Measurements from ENCODE around the gene NOP58.
"Not testable (repeated sequence)": the region's sequence is repeated elsewhere in the genome, so short reads cannot be mapped to it uniquely, and the experiment has no call there.

Gene NOP58

GRCh38 chr2:202265467-202266277 is at the start of gene NOP58:
Gene NOP58, plus strand, starts transcription at chr2:202265763. Its CDS starts 179 bp downstream, at chr2:202265942.
- DNase-seq, result peak; percentile 76

- DNase-seq, result no peak
Observed at GRCh38 chr2:202221873-202222272, 43.7 kb upstream of the NOP58 start.

- peak; percentile 4 for DNase-seq
Observed at GRCh38 chr2:202237787-202238233, 27.8 kb upstream of the NOP58 start.

GRCh38 chr2:202238234-202239197 is 27.0 kb upstream of the NOP58 start, which contains the start of gene SUMO1:
Gene SUMO1, minus strand, starts transcription at chr2:202238597. Its CDS starts 146 bp downstream, at chr2:202238451.
- peak; percentile 59 for DNase-seq

GRCh38 chr2:202247710-202248109 is 17.9 kb upstream of the NOP58 start:
- DNase-seq, result not testable (repeated sequence)

GRCh38 chr2:202249521-202250253 is 15.9 kb upstream of the NOP58 start:
- no peak for DNase-seq

GRCh38 chr2:202251494-202251893 is 14.1 kb upstream of the NOP58 start:
- DNase-seq, result no peak

- DNase-seq, result no peak
Observed at GRCh38 chr2:202261531-202261930, 4.0 kb upstream of the NOP58 start.

GRCh38 chr2:202267495-202267894 is 1.9 kb downstream of the NOP58 start:
- no peak for DNase-seq

GRCh38 chr2:202269585-202269984 is 4.0 kb downstream of the NOP58 start:
- peak; percentile 1 for DNase-seq

- DNase-seq, result no peak
Observed at GRCh38 chr2:202270487-202270886, 4.9 kb downstream of the NOP58 start.

GRCh38 chr2:202276078-202276720 is 10.6 kb downstream of the NOP58 start:
- not testable (repeated sequence) for DNase-seq

GRCh38 chr2:202278036-202278760 is 12.6 kb downstream of the NOP58 start:
- DNase-seq, result no peak

- no peak for DNase-seq
Observed at GRCh38 chr2:202278944-202279343, 13.4 kb downstream of the NOP58 start.

- no peak for DNase-seq
Observed at GRCh38 chr2:202286595-202286994, 21.0 kb downstream of the NOP58 start.

- DNase-seq, result no peak
Observed at GRCh38 chr2:202289394-202290204, 24.0 kb downstream of the NOP58 start.

GRCh38 chr2:202290316-202290715 is 24.8 kb downstream of the NOP58 start:
- DNase-seq, result no peak

GRCh38 chr2:202290970-202291369 is 25.4 kb downstream of the NOP58 start:
- no peak for DNase-seq

- no peak for DNase-seq
Observed at GRCh38 chr2:202299712-202300111, 34.1 kb downstream of the NOP58 start.

- DNase-seq, result no peak
Observed at GRCh38 chr2:202306034-202306433, 40.5 kb downstream of the NOP58 start.

- no peak for DNase-seq
Observed at GRCh38 chr2:202307690-202308089, 42.1 kb downstream of the NOP58 start.

Measured in GOT3 (cell line).